Head of caudate nucleus (tissue), 42 donors: Measurements from ENCODE around the gene OOSP1.
"Not testable (repeated sequence)": the region's sequence is repeated elsewhere in the genome, so short reads cannot be mapped to it uniquely, and the experiment has no call there.

Experiments used
- DNase-seq, 42 donors: peaks; one replicate each; pipeline versions ENCODE4 v3.0.0 to v3.0.0-alpha.2; 2020 to 2021; ENCODE audit warnings: mixed read lengths in 7 of 42
- intact Hi-C: fragments of 100-400 bp; cut with DNase I; formaldehyde crosslinking; loops from one replicate; pipeline ENCODE4 v1.15.0; 2022

Gene OOSP1

DNA sequence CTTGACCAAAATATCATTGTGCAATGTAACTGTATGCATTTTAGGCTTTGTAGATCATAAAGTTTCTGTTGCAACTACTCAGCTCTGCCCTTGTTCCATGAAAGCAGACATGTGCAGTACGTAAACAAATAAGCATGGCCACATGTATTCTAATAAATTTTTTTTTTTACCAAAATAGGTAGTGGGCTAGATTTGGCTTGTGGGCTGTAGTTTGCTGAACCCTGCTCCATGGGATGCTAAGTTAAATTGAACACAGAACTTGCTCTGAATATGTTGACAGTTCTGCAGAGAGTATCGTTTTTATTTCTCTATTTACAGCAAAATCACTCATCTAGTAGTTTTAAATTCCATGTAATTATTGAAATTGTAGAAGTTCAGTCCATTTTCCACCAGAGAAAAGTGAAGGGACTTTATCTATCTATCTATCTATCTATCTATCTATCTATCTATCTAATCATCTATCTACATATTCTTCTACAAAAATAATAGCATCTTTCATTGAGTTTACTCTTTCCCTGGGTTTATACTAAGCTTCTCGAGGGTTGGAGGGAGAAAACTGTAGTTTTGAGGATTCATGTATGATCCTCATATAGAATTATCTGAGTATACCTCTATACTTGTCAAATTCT is 16.1 kb downstream of the OOSP1 start:
- no peak for DNase-seq
- intact Hi-C loops: no loop called here

DNA sequence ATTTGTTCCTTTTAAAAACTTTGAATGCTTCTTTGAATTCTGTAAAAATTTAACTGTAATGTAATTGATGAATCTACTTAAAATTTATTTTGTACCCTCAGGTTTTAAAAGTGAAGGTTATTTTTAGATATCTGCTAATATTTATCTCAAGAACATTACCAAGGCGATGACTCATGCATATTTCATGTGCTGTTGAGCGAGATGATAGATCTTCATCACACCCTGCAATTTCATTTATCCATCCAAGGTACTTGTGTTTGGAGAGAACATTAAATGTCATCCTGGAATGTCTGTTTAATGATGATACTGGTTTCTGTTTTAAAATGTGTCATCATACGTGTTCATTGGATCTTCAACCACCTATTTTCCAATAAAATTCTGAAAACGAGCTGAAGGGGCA is 18.9 kb downstream of the OOSP1 start:
- intact Hi-C loops: no loop called here
- peak in 1 of 42 donors; percentile 17 for DNase-seq

DNA sequence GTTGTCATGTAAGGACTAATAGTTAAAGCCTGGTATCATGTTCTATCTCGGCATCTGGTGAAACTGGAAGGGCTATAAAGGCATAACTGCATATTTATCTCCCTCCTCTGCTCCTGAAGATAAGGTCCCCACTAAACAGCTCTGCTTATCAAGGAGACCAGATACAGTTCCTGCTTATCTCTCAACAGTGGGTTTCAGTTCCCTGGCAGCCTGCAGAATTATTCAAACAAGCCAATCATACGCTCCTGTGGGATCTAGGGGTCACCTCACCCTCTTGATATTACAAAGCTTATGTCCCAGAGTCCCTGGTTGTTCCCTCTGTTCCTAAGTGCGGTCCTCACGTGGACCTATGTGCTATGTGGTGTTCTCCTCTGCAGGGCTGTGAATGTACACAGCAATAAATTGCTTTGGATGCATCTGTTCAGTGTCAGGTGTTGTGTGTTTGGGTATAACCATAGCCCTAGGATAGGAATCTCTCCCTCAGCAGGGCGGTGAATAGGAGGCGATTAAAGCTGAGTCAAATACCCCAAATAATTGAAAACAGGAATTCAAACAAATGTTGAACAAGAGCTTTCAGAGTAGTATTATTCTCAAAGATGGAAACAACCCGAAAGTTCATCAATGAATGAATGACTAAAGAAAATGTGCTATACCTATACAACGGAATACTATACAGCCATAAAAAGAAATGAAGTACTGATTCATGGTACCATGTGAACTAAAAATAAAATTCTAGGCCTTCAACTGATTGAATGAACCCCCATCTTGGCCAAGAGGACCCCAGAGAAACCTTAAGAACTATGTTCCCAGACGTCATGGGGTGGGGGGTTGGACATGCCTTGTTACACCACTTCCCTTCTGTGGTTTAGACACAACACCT is 22.5 kb downstream of the OOSP1 start:
- intact Hi-C loops: no loop called here
- no peak for DNase-seq

DNA sequence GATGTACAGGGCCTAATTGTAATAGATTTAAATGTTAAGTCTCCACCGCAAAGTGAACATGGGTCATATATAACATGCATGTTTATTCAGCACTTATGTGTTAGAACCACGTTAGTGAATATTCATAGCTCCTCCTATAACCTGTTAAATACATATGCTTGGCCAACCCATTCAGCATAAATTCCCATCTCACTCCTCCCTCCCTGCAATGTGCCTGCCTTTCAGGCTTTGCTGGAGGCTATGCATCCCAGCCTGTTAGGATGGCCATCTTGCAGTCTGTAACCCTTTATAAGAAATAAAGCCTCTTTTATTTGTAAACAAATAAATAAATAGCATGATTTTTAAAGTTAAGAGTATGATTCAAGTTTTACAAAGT is 23.9 kb downstream of the OOSP1 start:
- DNase-seq: no peak
- intact Hi-C loops: no loop called here

DNA sequence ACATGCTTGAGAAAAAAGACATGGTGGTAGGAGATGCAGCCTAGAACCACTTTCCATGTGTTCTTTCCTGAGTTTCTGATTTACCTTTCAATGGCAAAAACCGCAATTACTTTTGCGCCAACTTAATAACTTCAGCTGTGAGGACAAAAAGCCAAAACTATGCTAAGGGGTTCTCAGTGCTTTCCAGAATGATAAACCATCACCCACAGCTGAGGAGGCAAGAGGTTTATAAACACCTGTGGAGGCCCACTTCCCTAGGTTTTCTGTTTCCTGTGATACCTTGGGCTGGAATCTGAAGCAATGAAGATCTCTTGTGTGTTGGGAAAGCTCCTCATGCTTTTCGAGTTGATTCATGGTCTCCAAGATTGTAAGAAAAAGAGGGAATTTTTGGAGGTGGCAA is 25.5 kb downstream of the OOSP1 start, which contains the start of gene OOSP4A:
OOSP4A (plus strand) TSS at position 301 of the 400 bp plus-strand sequence; CDS start at position 301, 0 bp downstream.
- no peak for DNase-seq
- intact Hi-C loops: no loop called here

DNA sequence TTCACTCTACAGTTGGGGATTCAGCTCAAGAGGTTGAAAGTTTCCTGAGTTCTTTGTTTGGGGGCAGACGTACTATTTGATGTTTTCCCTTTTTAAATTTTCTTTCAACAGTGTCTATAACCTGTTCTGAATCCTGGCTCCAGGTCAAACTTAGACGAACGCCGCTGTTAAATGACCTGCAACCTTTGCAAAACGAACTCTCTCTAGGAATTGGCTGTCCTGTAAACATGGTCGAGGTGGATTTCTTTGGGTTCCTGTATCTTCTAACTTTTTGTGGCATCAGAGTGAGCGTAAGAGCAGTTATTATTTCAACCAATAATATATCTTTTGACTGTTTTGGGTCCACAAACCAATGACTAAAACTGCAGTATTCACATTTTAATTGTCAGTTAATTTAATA is 27.2 kb downstream of the OOSP1 start:
- intact Hi-C loops: no loop called here
- DNase-seq: no peak

DNA sequence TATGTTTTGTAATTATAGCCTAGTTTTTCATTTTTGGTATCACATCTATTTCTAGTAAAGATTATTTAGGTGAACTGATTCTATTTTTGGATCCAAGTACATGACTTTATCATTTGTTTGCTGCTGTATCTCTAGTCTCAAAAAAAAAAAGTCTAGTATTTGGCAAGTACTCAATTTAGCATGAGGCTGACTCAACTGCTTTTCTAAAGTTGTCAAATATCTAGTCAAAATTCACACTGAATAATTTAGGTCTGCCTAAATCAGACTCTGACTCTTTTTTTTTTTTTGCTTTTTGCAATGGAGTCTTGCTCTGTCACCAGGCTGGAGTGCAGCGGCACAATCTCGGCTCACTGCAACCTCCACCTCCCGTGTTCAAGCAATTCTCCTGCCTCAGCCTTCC is 28.0 kb downstream of the OOSP1 start:
- intact Hi-C loops: no loop called here
- peak in 3 of 42 donors; percentile 5 to 20 (median 8) for DNase-seq

DNA sequence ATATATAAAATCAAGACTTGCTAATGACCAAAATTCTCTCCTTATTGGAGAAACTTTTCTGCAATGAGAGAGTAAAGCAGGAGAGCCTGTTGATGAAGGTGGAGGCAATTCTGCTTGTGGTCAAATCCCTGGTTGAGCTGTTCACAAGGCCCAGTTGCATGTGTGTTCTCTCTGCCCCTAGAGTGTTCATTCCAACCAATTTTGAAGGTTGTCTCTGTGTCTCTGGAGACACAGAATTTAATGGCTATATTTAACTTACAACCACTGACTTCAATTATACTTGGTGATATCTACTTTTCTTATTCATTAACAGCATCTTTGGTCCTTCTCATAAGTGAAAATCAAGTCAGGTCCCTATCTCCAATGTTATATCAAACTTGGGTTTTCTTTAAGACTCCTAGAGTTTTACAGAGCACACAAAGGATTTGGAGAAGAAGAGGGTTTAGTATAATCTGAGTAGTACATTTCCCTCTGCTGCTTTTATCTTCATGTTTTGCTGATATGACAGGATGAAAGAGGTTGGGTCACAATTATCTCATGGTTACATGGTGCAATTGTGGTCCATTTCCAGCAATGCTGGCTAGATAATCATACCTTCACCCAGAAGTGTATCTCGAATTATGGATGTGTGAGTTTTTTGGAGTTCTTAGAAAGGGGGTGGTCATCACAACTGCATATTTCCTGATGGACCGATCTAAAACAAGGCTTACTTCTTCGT is 29.6 kb downstream of the OOSP1 start:
- no peak for DNase-seq
- intact Hi-C loops: no loop called here

DNA sequence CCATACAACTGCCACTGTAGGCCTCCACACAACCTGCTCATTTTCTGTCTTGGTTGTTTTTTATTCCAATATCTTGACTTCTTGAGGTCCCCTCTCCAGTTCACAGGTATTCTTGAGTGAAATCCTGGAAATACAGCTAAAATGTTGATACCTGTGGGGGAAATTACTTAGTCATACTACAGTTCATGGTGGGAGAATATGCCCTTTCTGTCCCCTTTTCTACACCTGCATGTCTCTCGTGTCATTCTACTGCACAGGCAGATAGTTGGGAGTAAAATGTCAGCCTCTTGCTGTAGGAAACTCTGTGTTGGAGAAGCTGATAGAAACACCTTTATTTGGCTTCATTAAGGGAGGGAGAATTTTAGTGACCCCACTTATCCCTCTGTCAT is 30.2 kb downstream of the OOSP1 start:
- intact Hi-C loops: no loop called here
- DNase-seq: no peak

DNA sequence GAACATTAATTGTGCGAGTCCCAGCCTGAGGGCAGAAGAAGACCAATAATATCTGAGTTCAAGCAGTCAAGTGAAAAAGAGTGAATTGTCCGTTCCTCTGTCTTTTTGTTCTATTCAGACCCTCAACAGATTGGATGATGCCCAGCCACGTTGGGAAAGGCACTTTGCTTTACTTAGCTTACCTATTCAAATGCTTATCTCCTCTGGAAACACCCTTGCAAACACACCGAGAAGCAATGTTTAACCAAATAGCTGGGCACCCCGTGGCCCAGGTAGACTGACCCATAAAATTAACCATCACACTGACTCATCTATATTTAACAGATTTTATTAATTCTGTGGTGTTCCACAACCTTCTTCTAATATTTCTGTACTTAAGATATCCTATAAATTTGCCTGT is 34.9 kb downstream of the OOSP1 start:
- intact Hi-C loops: no loop called here
- no peak for DNase-seq

DNA sequence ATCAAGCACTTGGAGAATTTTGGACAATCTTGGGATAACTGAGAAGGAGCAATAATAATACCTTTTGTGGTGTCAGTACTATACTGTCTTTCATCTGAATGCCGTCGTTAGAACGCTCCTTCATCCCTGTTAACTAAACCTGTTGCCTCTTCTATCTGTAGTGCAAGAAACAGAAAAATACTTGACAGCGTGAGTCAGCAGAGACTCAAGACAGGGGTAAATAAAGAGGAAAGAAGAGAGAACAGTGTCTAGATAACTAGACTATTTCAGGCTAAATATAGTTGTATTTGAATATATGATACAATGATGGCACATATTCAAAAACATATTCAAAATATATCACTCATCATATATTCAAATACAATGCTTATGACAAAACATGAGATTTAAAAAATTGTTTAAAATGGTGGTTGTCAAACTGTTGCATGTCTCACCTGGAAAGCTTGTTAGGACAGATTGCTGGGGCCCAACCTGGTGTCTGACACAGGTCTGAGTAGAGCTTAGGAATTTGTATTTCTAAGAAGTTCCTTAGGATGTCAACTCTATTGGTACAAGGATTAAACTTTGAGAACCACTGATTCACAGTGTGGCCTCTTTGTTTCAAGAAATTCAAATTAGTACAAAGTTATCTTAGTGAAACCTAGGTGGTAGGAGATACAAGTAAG is 43.0 kb downstream of the OOSP1 start:
- no peak for DNase-seq
- intact Hi-C loops: no loop called here

DNA sequence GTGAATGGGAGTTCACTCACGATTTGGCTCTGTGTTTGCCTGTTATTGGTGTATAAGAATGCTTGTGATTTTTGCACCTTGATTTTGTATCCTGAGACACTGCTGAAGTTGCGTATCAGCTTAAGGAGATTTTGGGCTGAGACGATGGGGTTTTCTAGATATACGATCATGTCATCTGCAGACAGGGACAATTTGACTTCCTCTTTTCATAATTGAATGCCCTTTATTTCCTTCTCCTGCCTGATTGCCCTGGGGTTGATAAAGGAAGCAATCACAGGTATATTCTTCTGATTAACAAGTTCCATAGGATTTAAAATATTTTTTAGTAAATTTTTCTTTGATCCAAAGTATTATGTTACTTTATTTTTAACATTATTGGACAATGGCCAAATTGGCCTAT is 43.8 kb downstream of the OOSP1 start:
- DNase-seq, intact Hi-C loops: not testable (repeated sequence)

DNA sequence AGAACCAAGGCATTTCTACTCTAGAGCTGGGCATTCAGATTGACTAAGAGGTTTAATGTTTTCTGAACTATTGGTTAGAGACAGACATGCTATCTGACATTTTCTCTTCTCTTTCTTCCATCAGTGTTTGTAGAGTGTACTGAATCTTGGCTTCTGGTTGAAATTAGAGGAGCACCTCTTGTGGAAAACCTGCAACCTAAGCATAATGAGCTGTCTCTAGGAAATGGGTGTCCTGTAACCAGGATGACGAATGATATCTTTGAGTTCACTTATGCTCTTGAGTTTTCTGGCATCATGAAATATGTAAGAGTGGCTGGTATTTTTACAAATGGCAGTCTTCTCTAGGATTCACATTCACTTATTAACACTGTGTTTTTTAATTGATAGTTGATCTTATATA is 45.0 kb downstream of the OOSP1 start:
- no peak for DNase-seq
- intact Hi-C loops: no loop called here

DNA sequence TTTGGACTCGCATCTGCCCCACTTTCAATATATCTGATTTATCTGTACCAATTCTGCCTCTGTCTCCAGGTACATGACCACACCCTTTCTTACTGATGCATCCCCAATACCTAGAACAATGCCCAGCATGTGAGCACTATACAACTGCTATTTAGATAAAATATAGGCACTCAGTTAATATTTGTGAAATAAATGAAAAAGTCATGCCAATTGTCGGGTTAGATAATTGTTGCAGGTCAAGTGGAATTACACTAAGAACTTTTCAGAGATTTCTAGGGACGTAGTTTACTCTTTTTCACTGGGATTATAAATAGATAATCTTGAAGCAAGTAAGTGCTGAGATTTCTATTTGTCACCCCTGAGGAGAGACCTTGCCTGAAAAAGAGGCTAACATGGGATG is 46.1 kb downstream of the OOSP1 start:
- DNase-seq: no peak
- intact Hi-C loops: no loop called here

DNA sequence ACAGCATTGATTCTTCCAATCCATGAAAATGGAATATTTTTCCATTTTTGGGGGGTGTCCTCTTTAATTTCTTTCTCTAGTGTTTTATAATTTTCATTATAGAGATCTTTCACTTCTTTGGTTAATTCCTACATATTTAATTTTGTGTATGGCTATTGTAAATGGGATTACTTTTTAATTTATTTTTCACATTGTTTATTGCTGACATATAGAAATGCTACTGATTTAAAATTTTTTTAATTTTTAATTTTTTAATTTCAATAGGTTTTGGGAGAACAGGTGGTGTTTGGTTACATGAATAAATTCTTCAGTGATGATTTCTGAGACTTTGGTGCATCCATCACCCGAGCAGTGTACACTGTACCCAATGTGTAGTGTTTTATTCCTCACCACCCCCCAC is 52.2 kb downstream of the OOSP1 start:
- intact Hi-C loops: no loop called here

DNA sequence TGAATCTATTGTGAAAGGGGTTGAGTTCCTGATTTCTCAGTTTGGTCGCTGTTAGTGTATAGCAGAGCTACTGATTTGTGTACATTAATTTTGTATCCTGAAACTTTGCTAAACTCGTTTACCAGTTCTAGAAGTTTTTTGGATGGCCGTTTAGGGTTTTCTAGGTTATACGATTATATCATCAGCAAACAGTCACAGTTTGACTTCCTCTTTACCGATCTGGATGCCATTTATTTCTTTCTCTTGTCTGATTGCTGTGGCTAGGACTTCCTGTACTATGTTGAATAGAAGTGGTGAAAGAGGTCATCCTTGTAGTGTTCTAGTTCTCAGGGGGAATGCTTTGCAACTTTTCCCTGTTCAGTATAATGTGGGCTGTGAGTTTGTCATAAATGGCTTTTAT is 54.2 kb downstream of the OOSP1 start:
- DNase-seq: no peak
- intact Hi-C loops: no loop called here

More for the DNA sequence above, 52.2 kb downstream of the OOSP1 start:
- no peak for DNase-seq

DNA sequence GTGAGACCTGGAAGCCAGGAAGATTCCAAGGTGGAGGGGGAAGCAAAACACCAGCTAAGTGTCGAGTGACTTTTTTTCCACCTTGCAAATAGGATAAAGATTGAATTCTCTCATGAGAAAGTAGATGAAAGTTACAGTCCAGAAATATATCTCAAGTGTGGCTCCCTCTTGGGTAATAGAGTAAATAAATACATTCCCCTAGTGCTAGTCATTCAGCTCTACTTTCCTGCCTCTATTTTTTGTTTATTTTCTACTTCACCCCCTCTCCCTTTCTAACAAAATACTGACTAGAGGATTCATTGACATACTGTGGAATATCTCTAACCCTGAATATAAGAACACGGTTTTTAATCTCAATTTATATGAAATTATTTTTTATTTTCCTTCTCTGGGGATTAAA is 59.6 kb downstream of the OOSP1 start:
- no peak for DNase-seq
- intact Hi-C loops: no loop called here

DNA sequence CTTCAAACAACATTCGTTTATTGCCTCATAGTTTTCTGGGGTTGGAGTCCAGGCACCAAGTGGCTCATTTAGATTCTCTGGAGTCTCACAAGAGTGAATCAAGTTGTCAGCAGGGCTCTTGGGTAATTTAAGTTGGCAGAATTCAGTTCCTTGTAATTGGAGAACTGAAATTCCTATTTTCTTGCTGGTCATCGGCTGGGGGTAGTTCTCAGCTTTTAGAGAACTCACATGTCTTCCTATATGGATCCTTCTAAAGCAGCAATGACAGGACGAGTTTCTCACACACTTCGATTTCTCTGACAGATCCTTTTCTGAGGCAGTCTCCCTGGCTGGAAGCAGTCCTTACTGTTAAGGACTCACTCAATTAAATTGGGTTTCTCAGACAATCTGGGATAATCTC is 61.5 kb downstream of the OOSP1 start:
- intact Hi-C loops: no loop called here
- DNase-seq: no peak

DNA sequence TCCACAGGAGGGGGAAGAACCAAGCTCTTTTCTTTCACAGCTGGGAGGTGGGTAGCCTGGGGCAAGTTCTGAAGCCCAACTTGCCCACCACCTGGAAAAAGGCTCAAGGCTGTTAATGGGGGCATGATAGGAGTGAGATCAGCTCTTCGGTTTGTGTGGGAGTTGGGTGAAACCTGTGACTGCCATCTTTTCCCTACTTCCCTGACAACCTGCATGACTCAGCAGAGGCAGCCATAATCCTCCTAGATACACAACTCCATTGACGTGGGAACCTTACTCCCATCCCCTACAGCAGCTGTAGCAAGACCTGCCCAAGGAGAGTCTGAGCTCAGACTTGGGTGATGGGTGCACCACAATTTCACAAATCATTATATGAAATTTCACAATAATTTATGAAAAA is 65.5 kb downstream of the OOSP1 start:
- intact Hi-C loops: no loop called here
- DNase-seq: no peak

DNA sequence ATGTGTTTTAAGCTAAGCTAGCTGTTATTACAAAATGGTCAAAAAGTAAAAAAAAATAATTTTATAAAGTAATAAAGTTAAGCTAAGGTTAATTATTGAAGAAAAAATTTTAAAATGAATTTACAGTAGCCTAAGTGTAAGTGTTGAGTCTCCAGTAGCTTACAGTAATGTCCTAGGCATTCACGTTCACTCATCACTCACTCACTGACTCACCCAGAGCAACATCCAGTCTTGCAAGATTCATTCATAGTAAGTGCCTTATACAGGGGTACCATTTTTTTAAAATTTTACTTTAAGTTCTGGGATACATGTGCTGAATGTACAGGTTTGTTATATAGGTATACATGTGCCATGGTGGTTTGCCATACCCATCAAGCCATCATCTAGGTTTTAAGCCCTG is 67.1 kb downstream of the OOSP1 start:
- intact Hi-C loops: no loop called here
- no peak for DNase-seq
